NT2/D1 (cell line): Measurements from ENCODE around the gene VAV3.

ENCODE experiments used
- DNase-seq: peaks from one replicate; pipeline ENCODE4 v3.0.0-alpha.2; 2011; ENCODE audit warnings: low read depth, low spot score
- H3K27me3 ChIP-seq: 2 replicates; pipeline ENCODE4 v1.6.0; 2011; ENCODE audit warnings: mild to moderate bottlenecking; ENCODE audit not compliant: insufficient read length, insufficient read depth
- H3K36me3 ChIP-seq: 2 replicates; pipeline ENCODE4 v1.6.1; 2011; ENCODE audit warnings: mild to moderate bottlenecking, low read length, mixed read lengths; ENCODE audit not compliant: insufficient read depth, insufficient read length
- H3K4me1 ChIP-seq: 2 replicates; pipeline ENCODE4 v1.5.1; 2011; ENCODE audit not compliant: insufficient read depth, insufficient read length
- H3K4me3 ChIP-seq: 2 replicates; pipeline ENCODE4 v1.5.1; 2011; ENCODE audit warnings: low read depth; ENCODE audit not compliant: insufficient read length
- H3K9ac ChIP-seq: 2 replicates; pipeline ENCODE4 v1.6.0; 2011; ENCODE audit warnings: low read depth; ENCODE audit not compliant: insufficient read length
- H3K9me3 ChIP-seq: 2 replicates; pipeline ENCODE4 v1.5.1; 2011; ENCODE audit warnings: mild to moderate bottlenecking, low read length; ENCODE audit not compliant: insufficient read depth
- SUZ12 ChIP-seq: IDR thresholded peaks from 2 replicates; pipeline ENCODE4 v1.6.1; 2011; ENCODE audit not compliant: insufficient read length, insufficient read depth; ENCODE audit errors: extremely low read depth
- YY1 ChIP-seq: IDR thresholded peaks from 2 replicates; pipeline ENCODE4 v1.6.1; 2011; ENCODE audit not compliant: insufficient read length, insufficient read depth
- ZNF274 ChIP-seq: IDR thresholded peaks from 2 replicates; pipeline ENCODE4 v1.6.1; 2011; ENCODE audit warnings: mild to moderate bottlenecking, low read depth, low read length

Gene VAV3

GRCh38 chr1:107673006-107673405 lies 292.0 kb downstream of the VAV3 start:
- no peaks in the 10 kb centered on the region for H3K36me3 ChIP-seq
- TF ChIP-seq YY1: no peak
- no peak for TF ChIP-seq SUZ12
- TF ChIP-seq ZNF274: no peak
- H3K4me1 ChIP-seq: no peaks in the 10 kb centered on the region

GRCh38 chr1:107670397-107671040 lies 294.5 kb downstream of the VAV3 start:
- Histone ChIP-seq H3K9me3 (peaks cover 10% of the 10 kb centered on the region; the same call in 1 of the 2 replicates), H3K9ac (no peak overlapping the region), H3K4me3 (no peak overlapping the region), H3K4me1 (no peaks in the 10 kb centered on the region), H3K36me3 (no peaks in the 10 kb centered on the region), H3K27me3 (no peaks in the 10 kb centered on the region)
- DNase-seq: no peak
- TF ChIP-seq SUZ12 (no peak), ZNF274 (no peak), YY1 (no peak)

More at GRCh38 chr1:107673006-107673405, 292.0 kb downstream of the VAV3 start:
- H3K9ac ChIP-seq: no peak overlapping the region
- no peaks in the 10 kb centered on the region for H3K27me3 ChIP-seq
- H3K9me3 ChIP-seq: peaks cover 13% of the 10 kb centered on the region; the same call in 1 of the 2 replicates
- H3K4me3 ChIP-seq: no peak overlapping the region
- DNase-seq: no peak

GRCh38 chr1:107669996-107670395 lies 295.0 kb downstream of the VAV3 start:
- Histone ChIP-seq H3K27me3 (no peaks in the 10 kb centered on the region), H3K9me3 (peaks cover 5% of the 10 kb centered on the region; the same call in 1 of the 2 replicates), H3K9ac (no peak overlapping the region), H3K4me3 (no peak overlapping the region), H3K36me3 (no peaks in the 10 kb centered on the region), H3K4me1 (no peaks in the 10 kb centered on the region)
- TF ChIP-seq ZNF274: no peak
- TF ChIP-seq YY1: no peak
- no peak for TF ChIP-seq SUZ12
- no peak for DNase-seq

DNA sequence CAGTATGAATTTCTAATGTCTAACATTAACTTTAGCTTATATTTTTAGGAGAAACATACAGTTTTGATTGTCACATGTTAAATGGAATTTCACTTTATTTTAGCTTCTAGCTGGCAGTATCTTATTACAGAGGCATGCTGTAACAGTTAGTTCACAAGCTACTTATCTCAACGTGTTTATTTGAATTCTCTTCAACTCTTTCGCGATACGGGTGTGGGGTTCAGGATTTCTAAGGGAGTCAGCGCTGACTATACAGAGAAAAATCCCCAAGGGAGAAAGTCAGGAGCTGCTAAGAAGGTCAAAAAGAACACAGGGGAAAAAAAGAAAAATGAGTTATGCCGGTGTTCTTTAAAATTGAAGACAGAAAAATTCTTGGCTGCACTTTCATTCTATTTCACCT lies 296.2 kb downstream of the VAV3 start:
- H3K9ac ChIP-seq: no peak overlapping the region
- TF ChIP-seq ZNF274 (no peak), YY1 (no peak), SUZ12 (no peak)
- no peaks in the 10 kb centered on the region for H3K36me3 ChIP-seq
- no peaks in the 10 kb centered on the region for H3K27me3 ChIP-seq
- H3K4me1 ChIP-seq: no peaks in the 10 kb centered on the region
- H3K4me3 ChIP-seq: no peak overlapping the region
- DNase-seq: no peak
- no peaks in the 10 kb centered on the region for H3K9me3 ChIP-seq

DNA sequence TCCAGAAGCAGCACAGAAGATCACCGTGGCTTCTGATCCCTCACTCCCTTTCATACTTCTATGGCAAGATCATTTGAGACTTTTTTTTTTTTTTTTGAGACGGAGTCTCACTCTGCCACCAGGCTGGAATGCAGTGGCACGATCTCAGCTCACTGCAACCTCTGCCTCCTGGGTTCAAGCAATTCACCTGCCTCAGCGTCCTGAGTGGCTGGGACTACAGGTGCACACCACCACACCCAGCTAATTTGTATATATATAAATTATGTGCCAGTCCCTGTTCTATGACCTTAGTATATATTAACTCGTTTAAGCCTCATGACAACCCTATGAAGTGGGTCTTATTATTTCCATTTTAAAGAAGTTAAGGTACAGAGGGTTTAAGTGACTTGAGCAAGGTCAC lies 298.5 kb downstream of the VAV3 start:
- H3K9ac ChIP-seq: no peak overlapping the region

DNA sequence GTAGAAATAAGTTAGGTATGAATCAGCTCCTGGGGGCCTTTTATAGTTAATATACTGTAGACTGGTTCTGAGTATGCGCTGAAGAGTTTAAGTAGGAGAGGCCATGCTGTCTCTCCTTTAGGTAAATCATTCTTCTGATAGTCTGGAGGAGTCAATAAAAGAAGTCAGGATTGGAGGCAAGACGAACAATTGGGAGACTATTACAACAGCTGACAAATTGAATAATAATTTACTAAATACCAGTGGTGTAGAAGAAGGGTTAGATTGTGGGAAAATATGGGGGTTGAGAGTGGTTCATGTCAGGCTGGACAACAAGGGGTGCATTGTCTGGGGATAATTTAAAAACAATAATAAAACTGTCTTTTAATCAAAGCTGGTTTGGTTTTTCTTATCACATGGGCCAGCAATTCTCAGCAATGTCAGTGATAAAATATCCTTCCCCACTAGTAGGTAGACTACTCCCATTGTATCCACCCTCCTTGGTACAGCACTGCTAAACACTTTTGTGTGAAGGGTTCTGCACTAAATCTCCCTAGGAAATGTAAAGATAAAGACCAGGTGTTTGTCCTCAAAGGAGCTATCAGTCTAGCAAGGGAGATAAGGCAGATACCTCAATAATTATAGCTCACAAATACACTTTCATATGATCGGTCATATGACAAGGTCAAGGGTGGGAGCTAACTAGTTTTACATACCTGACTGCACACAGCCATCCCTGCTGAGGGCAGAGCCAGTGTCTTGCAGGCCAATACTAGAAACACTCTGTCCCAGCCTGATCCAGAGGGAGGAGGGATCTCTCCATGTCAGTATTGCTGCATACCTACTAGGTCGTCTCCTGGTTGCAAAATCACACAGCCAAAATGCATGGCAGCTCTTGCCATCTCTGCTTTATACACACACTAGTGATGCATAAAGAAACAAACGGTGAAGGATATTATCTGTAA lies 299.7 kb downstream of the VAV3 start:
- H3K4me1 ChIP-seq: no peaks in the 10 kb centered on the region
- H3K36me3 ChIP-seq: no peaks in the 10 kb centered on the region
- DNase-seq: no peak
- TF ChIP-seq SUZ12 (no peak), ZNF274 (no peak), YY1 (no peak)
- no peak overlapping the region for H3K9ac ChIP-seq
- H3K27me3 ChIP-seq: no peaks in the 10 kb centered on the region
- no peak overlapping the region for H3K4me3 ChIP-seq
- H3K9me3 ChIP-seq: no peaks in the 10 kb centered on the region

More for the DNA sequence above, 298.5 kb downstream of the VAV3 start:
- TF ChIP-seq ZNF274 (no peak), SUZ12 (no peak), YY1 (no peak)
- Histone ChIP-seq H3K4me1 (no peaks in the 10 kb centered on the region), H3K4me3 (no peak overlapping the region), H3K36me3 (no peaks in the 10 kb centered on the region), H3K27me3 (no peaks in the 10 kb centered on the region), H3K9me3 (no peaks in the 10 kb centered on the region)
- DNase-seq: no peak

- Histone ChIP-seq H3K36me3 (no peaks in the 10 kb centered on the region), H3K9ac (no peak overlapping the region), H3K4me3 (no peak overlapping the region), H3K9me3 (no peaks in the 10 kb centered on the region), H3K27me3 (no peaks in the 10 kb centered on the region), H3K4me1 (no peaks in the 10 kb centered on the region)
- no peak for DNase-seq
- TF ChIP-seq ZNF274: no peak
- no peak for TF ChIP-seq SUZ12
- TF ChIP-seq YY1: no peak
Measured at GRCh38 chr1:107662971-107663370, 302.0 kb downstream of the VAV3 start.
